KBM-7 (cell line): Measurements from ENCODE around the gene LRRC63.

ENCODE experiments used
- DNase-seq: peaks from one replicate; pipeline ENCODE4 v3.0.0-alpha.2; 2015
- in situ Hi-C: fragments of 300-500 bp; cut with MboI; formaldehyde crosslinking; loops from 2 replicates; pipeline ENCODE4 v1.14.3; 2020; ENCODE audit warnings: low sequenced_read_pairs, low pct_unique_long_range_greater_than_20kb, mixed read lengths

LRRC63 gene

DNA sequence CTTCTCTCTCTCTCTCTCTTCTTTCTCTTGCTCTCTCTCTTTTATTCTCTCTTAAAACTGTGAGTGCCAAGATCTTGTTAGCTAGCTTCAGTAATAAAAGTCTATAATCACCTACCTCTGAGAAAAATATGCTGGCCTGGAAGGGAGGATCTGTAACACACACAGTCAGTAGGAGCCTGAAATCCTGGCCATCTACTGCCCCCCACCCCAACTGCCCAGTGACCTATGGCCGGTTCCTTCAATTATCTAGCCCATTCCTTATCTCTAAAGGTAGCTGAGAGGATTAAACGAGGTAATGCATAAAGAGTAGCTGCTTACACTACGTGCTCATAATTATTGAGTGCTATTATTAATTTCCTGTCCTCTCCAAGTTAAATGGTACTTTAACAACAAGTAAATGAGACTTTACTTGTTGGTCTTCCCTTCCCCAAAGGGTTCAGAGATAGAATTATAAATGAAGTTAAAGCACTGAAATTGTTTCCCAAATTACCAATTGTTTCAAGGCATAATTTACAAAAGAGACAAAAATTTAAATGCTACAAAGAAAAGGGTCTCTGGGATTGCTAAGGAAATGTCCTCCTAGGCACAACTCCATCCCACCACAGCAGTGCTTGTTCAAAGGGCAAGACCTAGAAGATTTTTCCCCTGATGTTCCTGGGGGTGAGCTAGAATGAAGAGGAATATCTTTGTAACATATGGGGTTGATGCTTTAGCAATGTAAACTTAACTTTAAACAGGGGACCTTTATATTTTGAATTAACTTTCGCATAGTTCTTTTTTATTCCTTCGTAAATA is 31.6 kb upstream of the LRRC63 start:
- in situ Hi-C loops: no loop called here
- DNase-seq: no peak

DNA sequence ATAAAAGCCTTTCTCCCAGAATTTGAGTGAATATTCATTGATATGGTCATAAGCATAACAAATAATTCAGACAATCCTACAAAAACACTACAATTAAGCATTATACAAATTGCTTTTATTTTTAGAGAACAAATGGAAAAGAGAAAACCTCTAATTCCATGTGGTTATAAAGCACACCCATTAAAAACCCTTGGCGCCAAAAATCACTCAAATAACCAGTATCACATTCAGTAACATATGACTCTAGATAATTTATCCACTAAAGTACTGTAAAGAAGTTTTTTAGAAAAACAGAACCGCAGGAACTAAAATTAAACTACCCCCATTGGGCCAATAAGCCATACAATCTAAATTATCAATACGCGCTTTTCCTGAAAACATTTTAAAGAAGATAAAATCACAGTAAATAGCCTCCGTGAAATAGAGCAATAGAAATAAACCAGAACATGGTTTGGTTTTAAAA is 30.3 kb upstream of the LRRC63 start:
- DNase-seq: no peak

DNA sequence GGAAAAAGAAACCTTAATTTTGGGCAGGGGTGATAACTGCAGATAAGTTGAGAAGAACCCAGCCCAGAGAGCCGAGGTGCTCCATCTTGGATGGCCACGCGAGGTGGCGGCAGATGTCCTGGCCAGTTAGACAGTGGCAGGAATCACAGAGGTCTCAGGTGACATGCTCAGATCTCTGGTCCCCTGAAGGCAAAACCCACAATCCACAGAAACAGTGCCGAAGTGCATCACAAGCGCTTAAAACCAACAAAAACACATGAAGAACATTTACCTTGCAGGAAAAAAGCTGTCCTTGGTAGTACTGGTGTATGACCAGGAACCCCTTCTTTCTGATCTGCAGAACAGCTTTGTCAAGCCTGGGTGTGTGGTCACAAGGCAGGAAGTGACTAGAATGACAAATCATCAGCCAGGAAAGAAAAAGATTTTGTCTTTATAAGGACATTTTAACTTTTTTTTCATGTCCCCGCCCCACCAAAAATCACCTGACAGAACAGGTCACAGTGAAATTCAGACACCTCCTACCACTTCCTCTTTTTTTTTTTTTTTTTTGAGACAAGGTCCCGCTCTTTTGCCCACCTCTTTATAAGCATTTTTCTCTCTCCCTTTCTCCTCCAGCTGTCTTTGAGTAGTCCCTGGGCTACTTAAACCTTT is 29.8 kb upstream of the LRRC63 start, which contains the start of gene LCP1:
Gene LCP1, minus strand, starts transcription at position 338 of the 651 bp plus-strand sequence. CDS start 22,515 bp downstream, outside the sequence.
- DNase-seq: peak; percentile 95
- in situ Hi-C loops: no loop called here

More for the DNA sequence above, 30.3 kb upstream of the LRRC63 start:
- in situ Hi-C loops: no loop called here

GRCh38 chr13:46182491-46182877 is 29.2 kb upstream of the LRRC63 start:
- no peak for DNase-seq
- in situ Hi-C loops: no loop called here

DNA sequence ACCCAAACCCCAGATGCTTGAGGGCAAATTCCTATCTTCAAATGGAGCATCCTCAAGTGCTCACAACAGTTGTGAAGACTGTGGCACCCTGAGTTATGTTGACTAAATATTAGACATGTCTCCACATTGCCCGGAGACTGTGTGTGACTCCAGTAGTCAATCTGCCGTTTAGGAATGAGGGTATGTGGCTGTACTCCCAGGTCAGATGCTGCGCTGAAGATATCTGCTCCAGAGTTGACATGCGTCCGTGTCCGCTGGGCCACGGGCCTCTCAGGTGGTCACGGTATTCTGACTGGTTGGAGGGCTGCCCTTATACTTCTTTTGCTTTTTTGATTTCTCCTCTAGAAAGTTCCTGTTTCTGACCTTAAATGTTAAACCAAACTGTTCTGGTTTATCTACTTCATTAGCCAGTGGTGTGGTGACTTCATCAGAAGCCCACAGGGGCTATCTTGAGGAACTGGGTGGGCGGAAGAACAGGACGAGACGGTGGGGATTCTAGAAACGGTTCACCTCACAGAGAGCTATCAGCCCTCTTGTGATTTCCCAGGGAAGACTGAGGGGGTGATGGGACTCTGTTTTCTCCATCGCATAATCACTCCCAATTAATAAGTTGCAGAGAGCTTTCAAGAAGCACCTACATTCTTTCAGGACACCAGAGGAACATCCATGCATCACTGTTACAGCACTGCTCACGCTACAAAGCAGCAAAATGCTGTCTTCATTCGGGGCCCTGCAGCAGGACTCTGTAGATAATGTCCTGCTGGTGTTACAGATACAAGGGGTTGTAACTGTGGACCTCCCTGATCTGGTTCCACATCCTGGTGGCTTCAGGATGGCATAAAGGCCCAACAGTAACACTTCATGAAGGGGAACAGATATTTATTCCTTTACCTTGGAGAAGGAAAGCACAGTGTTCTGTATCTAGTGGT is 28.4 kb upstream of the LRRC63 start:
- in situ Hi-C loops: no loop called here
- DNase-seq: no peak

DNA sequence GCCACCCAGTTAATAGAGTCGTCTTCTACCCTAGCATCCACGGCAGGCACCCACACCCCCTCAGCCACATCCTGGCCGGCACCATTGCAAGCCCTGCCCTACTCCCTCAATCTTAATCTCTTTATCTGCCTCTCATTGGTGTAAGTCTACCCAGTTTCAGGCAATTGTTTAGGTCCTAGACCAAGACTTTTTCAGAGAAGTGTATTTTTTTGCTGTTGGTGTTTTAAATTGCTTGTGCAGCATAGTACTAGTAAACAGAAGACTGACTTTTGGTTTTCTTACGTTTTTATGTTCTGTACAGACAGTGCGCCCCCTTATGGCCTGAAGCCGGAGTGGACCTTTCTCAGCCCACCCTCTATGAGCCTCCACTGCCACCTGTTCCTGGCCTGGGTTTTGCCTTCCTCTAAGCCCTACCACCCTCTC is 27.4 kb upstream of the LRRC63 start:
- peak; percentile 92 for DNase-seq

DNA sequence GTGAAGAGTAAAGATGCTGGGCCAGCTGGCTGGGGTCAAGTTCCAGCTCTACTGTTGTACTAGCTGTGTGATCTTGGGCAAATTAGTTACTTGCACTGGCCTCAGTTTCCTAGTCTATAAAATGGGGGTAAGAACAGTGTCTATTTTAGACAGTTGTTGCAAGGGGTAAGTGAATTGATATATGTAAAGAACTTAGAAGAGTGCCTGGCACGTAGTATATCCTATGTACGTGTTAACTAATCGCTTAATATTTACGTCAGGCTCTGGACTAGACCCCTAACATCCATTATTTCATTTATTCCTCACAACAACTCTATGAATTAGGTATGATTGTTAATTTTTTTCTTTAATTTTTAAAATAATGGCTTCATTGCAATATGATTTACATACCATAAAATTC is 26.1 kb upstream of the LRRC63 start:
- in situ Hi-C loops: no loop called here
- DNase-seq: no peak

More for the DNA sequence above, 27.4 kb upstream of the LRRC63 start:
- in situ Hi-C loops: no loop called here

- peak; percentile 22 for DNase-seq
- in situ Hi-C loops: no loop called here
These were observed 19.3 kb upstream of the LRRC63 start for GRCh38 chr13:46192412-46192811.

DNA sequence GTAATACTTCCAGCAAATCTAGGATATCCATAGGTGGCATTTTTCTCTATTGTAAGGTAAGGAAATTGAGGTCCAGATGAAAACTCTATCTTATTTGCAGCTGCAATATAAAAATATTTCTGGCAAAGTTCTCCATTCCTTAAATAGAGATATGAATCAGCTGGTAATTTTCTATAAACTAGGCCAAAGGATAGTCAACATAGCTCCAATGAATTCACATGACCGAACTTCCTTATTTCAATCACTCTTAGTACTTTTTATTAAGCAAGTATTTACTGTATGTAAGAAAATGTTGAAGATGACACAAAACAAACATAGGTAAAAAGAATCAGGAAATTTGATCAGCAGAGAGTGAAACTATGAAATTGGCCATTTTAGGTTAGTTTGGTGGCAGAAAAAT is 16.7 kb upstream of the LRRC63 start:
- no peak for DNase-seq
- in situ Hi-C loops: no loop called here

- in situ Hi-C loops: no loop called here
- DNase-seq: no peak
These were observed 14.3 kb upstream of the LRRC63 start for GRCh38 chr13:46197299-46198048.

GRCh38 chr13:46198696-46199193 is 13.0 kb upstream of the LRRC63 start:
- in situ Hi-C loops: no loop called here
- no peak for DNase-seq

DNA sequence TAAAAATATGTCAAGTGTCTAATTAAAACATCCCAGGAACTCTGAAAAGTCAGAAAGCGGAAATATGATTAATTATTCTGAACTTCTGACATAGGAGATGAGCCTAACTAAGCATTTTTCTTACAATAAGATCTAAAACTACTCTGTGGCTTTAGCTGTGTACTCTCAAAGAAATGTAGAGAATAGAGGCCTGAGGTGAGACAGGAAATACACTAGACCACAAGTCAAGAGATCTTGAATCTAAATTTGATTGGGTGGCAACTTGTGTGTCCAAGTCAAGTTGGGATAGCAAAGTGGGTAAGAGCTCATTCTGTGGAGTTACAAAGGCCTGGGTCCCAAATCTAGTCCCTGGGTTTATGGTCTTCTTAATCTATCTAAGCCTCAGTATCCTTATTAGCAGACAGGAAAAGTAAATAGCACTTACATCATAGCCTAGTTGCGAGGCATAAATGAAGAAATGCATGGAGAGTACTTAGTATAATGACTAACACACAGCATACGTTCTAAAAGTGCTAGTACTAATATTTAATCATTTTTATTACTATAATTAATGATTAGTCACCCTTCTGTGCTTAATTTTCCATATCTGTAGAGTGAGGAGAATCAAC is 9.4 kb upstream of the LRRC63 start:
- in situ Hi-C loops: no loop called here
- peak; percentile 14 for DNase-seq

- in situ Hi-C loops: no loop called here
- no peak for DNase-seq
These were observed 8.8 kb upstream of the LRRC63 start for GRCh38 chr13:46202966-46203365.

DNA sequence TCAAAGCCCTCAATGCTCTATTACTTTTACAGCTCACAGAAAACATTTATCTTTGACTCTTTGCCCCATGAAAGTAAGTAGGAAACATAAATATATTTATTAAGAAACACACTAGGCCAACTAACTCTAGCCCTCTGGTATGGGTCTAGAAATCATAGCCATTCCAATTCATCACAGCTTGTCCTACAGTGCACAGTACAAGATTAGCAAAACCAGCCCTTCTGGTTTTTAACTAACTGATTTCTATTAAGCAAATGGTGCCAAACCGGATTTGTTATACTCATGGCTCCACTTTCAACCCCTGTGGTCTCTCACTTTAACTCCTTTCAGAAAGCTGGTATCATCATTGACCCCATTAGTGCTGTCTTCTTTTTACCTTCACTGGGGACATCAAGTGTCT is 5.6 kb upstream of the LRRC63 start:
- in situ Hi-C loops: no loop called here
- no peak for DNase-seq

DNA sequence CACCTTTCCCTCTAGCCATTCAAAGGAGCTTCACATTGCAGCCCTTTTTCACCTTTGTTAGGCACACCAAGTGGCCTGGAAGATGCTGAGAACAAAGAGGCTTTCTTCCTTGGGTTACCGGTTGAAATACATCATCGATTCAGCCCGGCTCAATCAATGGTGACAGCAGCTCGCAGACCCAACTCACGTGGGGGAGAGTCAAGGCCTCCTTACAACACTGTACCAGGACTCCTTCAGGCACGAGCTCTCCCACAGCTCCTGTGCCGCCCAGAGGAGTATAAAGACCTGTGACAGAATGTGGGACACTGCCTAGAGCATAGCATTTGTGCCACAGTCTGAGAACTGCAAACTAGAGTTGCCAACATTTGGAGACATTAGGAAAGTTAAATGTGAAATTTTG is 3.9 kb upstream of the LRRC63 start:
- in situ Hi-C loops: no loop called here
- DNase-seq: no peak

GRCh38 chr13:46210362-46211083 is 1.2 kb upstream of the LRRC63 start:
- DNase-seq: peak; percentile 9
- in situ Hi-C loops: no loop called here

DNA sequence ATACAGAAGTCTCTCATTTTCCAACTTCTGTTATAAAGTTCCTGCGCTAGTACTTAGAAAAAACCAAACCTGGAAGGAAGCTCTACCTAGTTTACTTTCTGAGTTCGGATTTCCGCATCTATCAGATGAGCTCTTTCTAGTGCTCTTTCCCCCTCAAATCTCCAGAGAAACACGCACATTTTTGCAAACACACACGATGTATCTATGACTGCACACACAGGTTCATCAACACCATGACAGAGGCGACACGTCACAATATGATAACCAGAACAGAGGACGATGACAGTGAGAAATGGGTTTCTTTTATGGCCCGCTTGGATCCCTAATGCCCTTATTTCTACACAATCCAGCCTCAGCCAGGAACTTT is 629 bp upstream of the LRRC63 start:
- DNase-seq: peak; percentile 57
- in situ Hi-C loops: no loop called here

DNA sequence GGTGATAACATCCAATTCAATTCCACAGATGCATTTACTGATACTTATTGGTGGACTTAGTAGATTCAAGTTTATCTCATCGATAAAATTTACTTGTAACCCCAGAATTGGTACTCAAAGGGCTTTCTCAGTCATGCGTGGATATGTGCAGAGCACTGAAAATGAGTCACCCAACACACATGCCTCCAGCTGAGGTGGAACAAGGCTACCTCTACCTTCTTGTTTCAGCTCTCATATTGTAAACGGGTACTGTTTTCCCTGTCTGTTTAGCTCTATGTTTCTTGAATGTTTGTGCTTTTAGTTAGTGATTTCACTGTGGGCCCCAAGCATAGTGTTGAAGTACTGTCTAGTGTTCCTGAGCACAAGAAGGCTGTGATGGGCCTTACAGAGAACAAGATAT is 1.5 kb downstream of the LRRC63 start:
- in situ Hi-C loops: no loop called here
- DNase-seq: no peak
